HepG2 (cell line): ENCODE measurements around the gene SEC24A.

ENCODE experiments used
- CHCHD3 ChIP-seq: sonication (generic); formaldehyde crosslinking; IDR thresholded peaks from 2 replicates; pipeline ENCODE4 v1.8.0; 2022; ENCODE audit warnings: mild to moderate bottlenecking, missing genetic modification reagents, moderate library complexity
- CTCF ChIP-seq: sonication (generic); formaldehyde crosslinking; IDR thresholded peaks from 2 replicates; pipeline ENCODE4 v1.5.0; 2020; ENCODE audit warnings: mild to moderate bottlenecking, missing genetic modification reagents, moderate library complexity
- EP300 ChIP-seq, 3 experiments: sonication (generic) in 1 of 3; formaldehyde crosslinking in 1 of 3; IDR thresholded peaks; 2 replicates each; pipeline versions ENCODE4 v1.5.1 to v1.6.1; 2011 to 2020; ENCODE audit warnings: low read depth in 2 of 3, low read length in 2 of 3, borderline replicate concordance in 1 of 3, improper control_type of control experiment in 1 of 3, mild to moderate bottlenecking in 1 of 3, missing genetic modification reagents in 1 of 3, moderate library complexity in 1 of 3
- FOXA1 ChIP-seq, 2 experiments: fragments of 450-650 bp in 1 of 2; sonication (generic) in 1 of 2; formaldehyde crosslinking in 1 of 2; IDR thresholded peaks; 2 replicates each; pipeline versions ENCODE4 v1.4.0 to v1.6.1; 2016 to 2020; ENCODE audit warnings: missing genetic modification reagents in 1 of 2
- MAX ChIP-seq: IDR thresholded peaks from 2 replicates; pipeline ENCODE4 v1.6.1; 2012; ENCODE audit warnings: inconsistent platforms
- MYNN ChIP-seq: sonication (generic); formaldehyde crosslinking; IDR thresholded peaks from 2 replicates; pipeline ENCODE4 v1.4.0; 2020; ENCODE audit warnings: mild to moderate bottlenecking, low read depth, missing genetic modification reagents
- SP1 ChIP-seq, 2 experiments: fragments of 450-650 bp in 1 of 2; sonication (generic) in 1 of 2; formaldehyde crosslinking in 1 of 2; IDR thresholded peaks; 2 replicates each; pipeline versions ENCODE4 v1.4.0 to v1.6.1; 2016 to 2020; ENCODE audit warnings: missing genetic modification reagents in 1 of 2
- ZBTB46 ChIP-seq: sonication (generic); formaldehyde crosslinking; IDR thresholded peaks from 2 replicates; pipeline ENCODE4 v1.4.0; 2020; ENCODE audit warnings: mild to moderate bottlenecking, missing genetic modification reagents, borderline replicate concordance
- ZBTB8A ChIP-seq: sonication (generic); formaldehyde crosslinking; IDR thresholded peaks from 2 replicates; pipeline ENCODE4 v1.4.0; 2020; ENCODE audit warnings: mild to moderate bottlenecking, low read depth, missing genetic modification reagents, borderline replicate concordance
- ZFP36L1 ChIP-seq: sonication (generic); formaldehyde crosslinking; IDR thresholded peaks from 2 replicates; pipeline ENCODE4 v1.8.0; 2022; ENCODE audit warnings: mild to moderate bottlenecking, missing genetic modification reagents, moderate library complexity

GRCh38 chr5:134625559-134625958 is 23.0 kb upstream of the SEC24A start:
- no peak for TF ChIP-seq CHCHD3 (CRISPR knock-in tag)
- TF ChIP-seq FOXA1 (IDR thresholded peaks at IDR 0.05), result no peak
- no peak for TF ChIP-seq FOXA1 (CRISPR knock-in tag; IDR thresholded peaks at IDR 0.05)
- no peak for TF ChIP-seq CTCF (CRISPR knock-in tag)
- TF ChIP-seq ZFP36L1, result no peak
- no peak for TF ChIP-seq SP1 (IDR thresholded peaks at IDR 0.05)
- no peak for TF ChIP-seq SP1 (CRISPR knock-in tag; IDR thresholded peaks at IDR 0.05)
- TF ChIP-seq MYNN, result no peak
- no peak for TF ChIP-seq ZBTB8A (CRISPR knock-in tag)
- TF ChIP-seq ZBTB46 (CRISPR knock-in tag), result no peak
- TF ChIP-seq MAX, result no peak
- no peak for TF ChIP-seq EP300 (IDR thresholded peaks at IDR 0.05; ENCODE audit: low read depth in 2 of 2, low read length in 2 of 2)
- no peak for TF ChIP-seq EP300 (CRISPR knock-in tag; IDR thresholded peaks at IDR 0.05; ENCODE audit: borderline replicate concordance)
